CD8-positive, alpha-beta memory T cell (primary cell): ENCODE measurements around the gene PCNX1. TPM values are rescaled to one million over a fixed set of nuclear protein-coding genes. Genes with fewer than 3 reads are reported as not detected.
"Not testable (repeated sequence)": the region's sequence is repeated elsewhere in the genome, so short reads cannot be mapped to it uniquely, and the experiment has no call there.

ENCODE experiments used
- CTCF ChIA-PET: fragments of 350-600 bp; sonication (Branson Sonifier 250); formaldehyde crosslinking; loops from one replicate; lab custom pipeline; 2021; ENCODE audit warnings: antibody characterized with exemption; lab: Charles Lee
- POLR2A ChIA-PET: fragments of 350-600 bp; sonication (Branson Sonifier 250); formaldehyde crosslinking; loops from one replicate; lab custom pipeline; 2021; ENCODE audit warnings: antibody characterized with exemption; lab: Charles Lee
- DNase-seq, 5 donors: peaks; one replicate each; pipeline versions ENCODE4 v3.0.0 to v3.0.0-alpha.2; 2020 to 2022; ENCODE audit warnings: mixed read lengths in 1 of 5
- H3K27ac ChIP-seq: one replicate; pipeline ENCODE4 v1.7.0; 2013; ENCODE audit warnings: low read depth, mild to moderate bottlenecking, low read length, moderate library complexity
- H3K27me3 ChIP-seq: 2 replicates; pipeline ENCODE4 v1.7.0; 2013; ENCODE audit warnings: low read length, mild to moderate bottlenecking; ENCODE audit not compliant: insufficient read depth, poor library complexity, severe bottlenecking
- H3K36me3 ChIP-seq: 2 replicates; pipeline ENCODE4 v1.7.0; 2013; ENCODE audit warnings: mild to moderate bottlenecking, low read length, moderate library complexity; ENCODE audit not compliant: insufficient read depth
- H3K4me1 ChIP-seq: 2 replicates; pipeline ENCODE4 v1.7.0; 2013; ENCODE audit warnings: mild to moderate bottlenecking, low read length, moderate library complexity; ENCODE audit not compliant: insufficient read depth
- H3K4me3 ChIP-seq: 2 replicates; pipeline ENCODE4 v1.7.0; 2013; ENCODE audit warnings: mild to moderate bottlenecking, low read length
- H3K9me3 ChIP-seq: 2 replicates; pipeline ENCODE4 v1.7.0; 2013; ENCODE audit warnings: mild to moderate bottlenecking, low read length
- H3K27ac Mint-ChIP-seq, 8 donors: one replicate each; pipeline ENCODE4 v1.8.0; 2020 to 2021; ENCODE audit warnings: mixed read lengths in 8 of 8, mild to moderate bottlenecking in 6 of 8, inconsistent platforms in 3 of 8, moderate library complexity in 3 of 8
- H3K27me3 Mint-ChIP-seq, 2 donors: one replicate each; pipeline ENCODE4 v1.8.0; 2020 to 2021; ENCODE audit warnings: mixed read lengths in 2 of 2, mild to moderate bottlenecking in 1 of 2, moderate library complexity in 1 of 2
- H3K36me3 Mint-ChIP-seq, 3 donors: one replicate each; pipeline ENCODE4 v1.8.0; 2020 to 2021; ENCODE audit warnings: mixed read lengths in 3 of 3, inconsistent platforms in 1 of 3, mild to moderate bottlenecking in 1 of 3
- H3K4me1 Mint-ChIP-seq, 3 donors: one replicate each; pipeline ENCODE4 v1.8.0; 2020 to 2021; ENCODE audit warnings: mixed read lengths in 3 of 3, inconsistent platforms in 1 of 3, mild to moderate bottlenecking in 1 of 3
- H3K4me3 Mint-ChIP-seq, 7 donors: one replicate each; pipeline ENCODE4 v1.8.0; 2020 to 2021; ENCODE audit warnings: mixed read lengths in 7 of 7, mild to moderate bottlenecking in 6 of 7, moderate library complexity in 4 of 7, inconsistent platforms in 2 of 7
- H3K9me3 Mint-ChIP-seq, 5 donors: one replicate each; pipeline ENCODE4 v1.8.0; 2020 to 2022; ENCODE audit warnings: mixed read lengths in 5 of 5, mild to moderate bottlenecking in 3 of 5, moderate library complexity in 2 of 5, inconsistent platforms in 1 of 5
- polyA plus RNA-seq: library from polyadenylated mRNA; unstranded; fragments of 300-500 nt; fragmentation: Illumina TruSeq; gene quantifications from one replicate; pipeline ENCODE4 v1.2.3, GENCODE V29; 2021
- total RNA-seq, 2 experiments: library from RNA; stranded (reverse); gene quantifications; one replicate each; pipeline ENCODE4 v1.2.3, GENCODE V29; 2021

PCNX1 gene
- total and polyA plus RNA-seq, 3 experiments from 2014 or later = 13.4 to 46.2 (median 37.4) TPM

DNA sequence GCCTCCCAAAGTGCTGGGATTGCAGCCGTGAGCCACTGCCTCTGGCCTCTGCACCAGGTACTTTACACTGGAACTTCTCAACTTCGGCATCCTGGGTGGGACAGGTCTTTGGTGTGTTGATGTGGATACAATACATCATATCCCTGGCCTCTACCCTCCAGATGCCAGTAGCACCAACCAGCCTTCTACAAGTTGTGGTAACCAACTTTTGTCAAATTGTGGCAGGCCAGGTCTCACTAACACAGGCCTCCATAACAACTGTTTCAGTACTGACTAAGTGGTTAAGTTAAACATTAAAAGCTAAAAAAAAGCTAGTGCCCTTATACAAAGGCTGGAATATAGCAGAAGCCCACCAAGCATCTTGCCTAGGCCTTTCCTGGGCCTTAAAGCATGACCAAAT lies 232.9 kb downstream of the PCNX1 start:
- Histone ChIP-seq H3K4me1 (peaks cover 18% of the 10 kb centered on the region), H3K4me3 (no peak overlapping the region)
- DNase-seq = no peak

GRCh38 chr14:71141701-71142374 lies 234.6 kb downstream of the PCNX1 start:
- Mint-ChIP-seq H3K27me3 (peaks cover 0 to 1% of the 10 kb centered on the region in 2 donors), H3K4me3 (peak overlapping the region in 4 of 7 donors; percentile 40 to 61 (median 43)), H3K4me1 (peaks cover 19 to 34% (median 25%) of the 10 kb centered on the region in 3 donors), H3K9me3 (no peaks in the 10 kb centered on the region), H3K27ac (peak overlapping the region; percentile 86 to 98 (median 95)), H3K36me3 (no peaks in the 10 kb centered on the region)
- ChIA-PET POLR2A (interaction anchor here (1.0 kb wide), 1 partner anchor 262 kb away, joined by 4 read pairs; no protein-coding TSS in a partner anchor), CTCF (interaction anchor here (0.7 to 9.8 kb wide), 8 partner anchors 11 to 713 kb away, joined by 3 to 133 read pairs (median 3); no protein-coding TSS in a partner anchor)
- no peak for DNase-seq
- Histone ChIP-seq H3K4me1 (peaks cover 18% of the 10 kb centered on the region), H3K27me3 (no peaks in the 10 kb centered on the region), H3K36me3 (no peaks in the 10 kb centered on the region), H3K4me3 (no peak overlapping the region), H3K9me3 (no peaks in the 10 kb centered on the region), H3K27ac (no peak overlapping the region)

More for the DNA sequence above, 232.9 kb downstream of the PCNX1 start:
- peak overlapping the region in 3 of 8 donors; percentile 2 to 57 (median 17) for H3K27ac Mint-ChIP-seq
- H3K4me1 Mint-ChIP-seq = peaks cover 19 to 34% (median 25%) of the 10 kb centered on the region in 3 donors
- H3K36me3 Mint-ChIP-seq = no peaks in the 10 kb centered on the region
- H3K4me3 Mint-ChIP-seq = no peak overlapping the region
- ChIA-PET POLR2A (no interaction called here), CTCF (interaction anchor here (9.8 kb wide), 1 partner anchor 611 kb away, joined by 133 read pairs; no protein-coding TSS in a partner anchor)
- H3K27ac ChIP-seq = no peak overlapping the region
- H3K9me3 ChIP-seq = no peaks in the 10 kb centered on the region
- H3K27me3 ChIP-seq = no peaks in the 10 kb centered on the region
- no peaks in the 10 kb centered on the region for H3K9me3 Mint-ChIP-seq
- H3K36me3 ChIP-seq = no peaks in the 10 kb centered on the region
- H3K27me3 Mint-ChIP-seq = peaks cover 0 to 1% of the 10 kb centered on the region in 2 donors

- peak overlapping the region; percentile 55 for H3K27ac ChIP-seq
These were observed 235.2 kb downstream of the PCNX1 start for GRCh38 chr14:71142375-71143038.

DNA sequence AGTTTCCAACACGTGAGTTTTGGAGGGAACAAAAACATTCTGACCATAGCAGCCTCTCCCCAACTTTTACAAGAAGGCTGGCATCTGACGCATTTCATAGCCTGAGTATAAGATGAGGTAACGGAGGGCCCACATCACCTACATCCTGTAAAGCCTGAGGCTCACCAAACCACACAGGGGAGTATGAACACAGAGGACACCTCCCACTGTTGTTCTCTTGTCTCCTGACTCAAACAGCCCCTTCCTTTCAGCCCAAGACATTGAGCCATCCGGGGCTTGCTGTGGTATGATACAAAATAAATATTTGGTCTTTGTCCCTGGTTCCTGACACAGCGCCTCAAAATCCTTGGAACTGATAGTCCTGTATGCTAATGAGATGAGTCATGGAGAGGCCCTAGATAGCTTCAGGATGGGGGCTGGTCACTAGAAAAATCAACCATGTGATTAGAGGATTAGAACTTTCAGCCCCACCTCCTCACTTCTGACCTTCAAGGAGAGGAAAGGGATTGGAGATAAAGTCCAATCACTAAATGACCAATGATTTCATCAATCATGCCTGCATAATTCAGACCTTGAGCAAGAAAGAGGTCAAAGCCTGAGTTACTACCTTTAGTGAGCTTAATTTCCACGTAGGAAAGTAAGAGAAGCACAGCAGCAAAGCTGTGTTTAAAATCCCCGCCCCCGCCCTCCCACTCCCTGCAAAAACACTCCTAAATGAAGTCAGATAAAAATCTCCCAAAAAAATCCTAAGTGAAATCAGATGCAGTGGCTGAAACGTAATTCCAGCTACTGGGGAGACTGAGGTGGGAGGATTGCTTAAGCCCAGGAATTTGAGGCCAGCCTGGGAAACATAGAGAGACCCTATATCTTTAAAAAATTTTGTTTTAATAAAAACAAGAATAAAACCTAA lies 236.4 kb downstream of the PCNX1 start:
- Mint-ChIP-seq H3K9me3 (no peaks in the 10 kb centered on the region), H3K27ac (peak overlapping the region; percentile 86 to 98 (median 95)), H3K27me3 (no peaks in the 10 kb centered on the region), H3K36me3 (no peaks in the 10 kb centered on the region), H3K4me1 (peaks cover 21 to 38% (median 28%) of the 10 kb centered on the region in 3 donors), H3K4me3 (peak overlapping the region in 6 of 7 donors; percentile 42 to 76 (median 63))
- Histone ChIP-seq H3K4me1 (peaks cover 18% of the 10 kb centered on the region), H3K36me3 (no peaks in the 10 kb centered on the region), H3K4me3 (no peak overlapping the region), H3K27me3 (no peaks in the 10 kb centered on the region), H3K27ac (peak overlapping the region; percentile 55), H3K9me3 (no peaks in the 10 kb centered on the region)
- CTCF ChIA-PET = interaction anchor here (1.3 to 9.8 kb wide), 4 partner anchors 9 to 711 kb away, joined by 5 to 133 read pairs (median 8); no protein-coding TSS in a partner anchor
- POLR2A ChIA-PET = interaction anchor here (0.7 to 1.0 kb wide), 2 partner anchors 175 to 178 kb away, joined by 5 to 7 read pairs; no protein-coding TSS in a partner anchor
- peak in 4 of 5 donors; percentile 10 to 71 (median 63) for DNase-seq

More at GRCh38 chr14:71142375-71143038, 235.2 kb downstream of the PCNX1 start:
- DNase-seq = peak in 2 of 5 donors; percentile 40 to 61
- no peaks in the 10 kb centered on the region for H3K9me3 Mint-ChIP-seq
- no peaks in the 10 kb centered on the region for H3K9me3 ChIP-seq
- no peaks in the 10 kb centered on the region for H3K27me3 Mint-ChIP-seq
- H3K4me3 Mint-ChIP-seq = peak overlapping the region in 6 of 7 donors; percentile 3 to 76 (median 43)
- no peaks in the 10 kb centered on the region for H3K36me3 Mint-ChIP-seq
- no peaks in the 10 kb centered on the region for H3K36me3 ChIP-seq
- peak overlapping the region; percentile 86 to 98 (median 95) for H3K27ac Mint-ChIP-seq
- H3K4me1 ChIP-seq = peaks cover 18% of the 10 kb centered on the region
- no peaks in the 10 kb centered on the region for H3K27me3 ChIP-seq
- POLR2A ChIA-PET = interaction anchor here (0.7 to 1.0 kb wide), 3 partner anchors 176 to 262 kb away, joined by 4 to 7 read pairs (median 5); no protein-coding TSS in a partner anchor
- CTCF ChIA-PET = interaction anchor here (0.8 to 9.8 kb wide), 5 partner anchors 10 to 712 kb away, joined by 3 to 133 read pairs (median 5); no protein-coding TSS in a partner anchor
- peaks cover 19 to 34% (median 25%) of the 10 kb centered on the region in 3 donors for H3K4me1 Mint-ChIP-seq
- H3K4me3 ChIP-seq = no peak overlapping the region

DNA sequence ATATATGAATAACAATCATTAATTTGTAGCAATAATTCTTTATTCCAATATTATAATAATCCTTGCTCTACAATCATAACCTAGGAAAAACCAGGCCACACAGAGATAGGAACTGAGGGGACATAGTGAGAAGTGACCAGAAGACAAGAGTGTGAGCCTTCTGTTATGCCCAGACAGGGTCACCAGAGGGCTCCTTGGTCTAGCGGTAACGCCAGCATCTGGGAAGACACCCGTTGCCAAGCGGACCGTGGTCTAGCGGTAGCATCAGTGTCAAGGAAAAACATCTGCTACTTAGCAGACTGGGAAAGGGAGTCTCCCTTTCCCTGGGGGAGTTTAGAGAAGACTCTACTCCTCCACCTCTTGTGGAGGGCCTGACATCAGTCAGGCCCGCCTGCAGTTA lies 240.1 kb downstream of the PCNX1 start:
- Mint-ChIP-seq H3K4me1 (peaks cover 22 to 29% (median 28%) of the 10 kb centered on the region in 3 donors), H3K36me3 (peaks cover 0 to 19% (median 6%) of the 10 kb centered on the region in 3 donors), H3K9me3 (peaks cover 8 to 23% (median 16%) of the 10 kb centered on the region in 5 donors)
- H3K27ac Mint-ChIP-seq, H3K9me3 ChIP-seq, H3K4me3 ChIP-seq, POLR2A ChIA-PET, H3K27ac ChIP-seq, H3K27me3 Mint-ChIP-seq, H3K27me3 ChIP-seq, DNase-seq, H3K36me3 ChIP-seq, H3K4me3 Mint-ChIP-seq: not testable (repeated sequence)
- CTCF ChIA-PET = interaction anchor here (1.4 kb wide), 1 partner anchor 13 kb away, joined by 5 read pairs; no protein-coding TSS in a partner anchor
- peaks cover 13% of the 10 kb centered on the region for H3K4me1 ChIP-seq

- Mint-ChIP-seq H3K27me3 (peaks cover 0 to 4% of the 10 kb centered on the region in 2 donors), H3K4me3 (no peak overlapping the region), H3K4me1 (peaks cover 9 to 16% (median 15%) of the 10 kb centered on the region in 3 donors), H3K36me3 (peaks cover 0 to 25% (median 6%) of the 10 kb centered on the region in 3 donors), H3K9me3 (peaks cover 8 to 23% (median 17%) of the 10 kb centered on the region in 5 donors), H3K27ac (peak overlapping the region in 3 of 8 donors; percentile 26 to 62 (median 29))
- ChIA-PET CTCF (no interaction called here), POLR2A (no interaction called here)
- Histone ChIP-seq H3K36me3 (no peaks in the 10 kb centered on the region), H3K4me1 (peaks cover under 1% of the 10 kb centered on the region), H3K9me3 (no peaks in the 10 kb centered on the region), H3K27me3 (no peaks in the 10 kb centered on the region), H3K27ac (no peak overlapping the region), H3K4me3 (no peak overlapping the region)
- no peak for DNase-seq
These were observed 241.4 kb downstream of the PCNX1 start for GRCh38 chr14:71148627-71149026.

DNA sequence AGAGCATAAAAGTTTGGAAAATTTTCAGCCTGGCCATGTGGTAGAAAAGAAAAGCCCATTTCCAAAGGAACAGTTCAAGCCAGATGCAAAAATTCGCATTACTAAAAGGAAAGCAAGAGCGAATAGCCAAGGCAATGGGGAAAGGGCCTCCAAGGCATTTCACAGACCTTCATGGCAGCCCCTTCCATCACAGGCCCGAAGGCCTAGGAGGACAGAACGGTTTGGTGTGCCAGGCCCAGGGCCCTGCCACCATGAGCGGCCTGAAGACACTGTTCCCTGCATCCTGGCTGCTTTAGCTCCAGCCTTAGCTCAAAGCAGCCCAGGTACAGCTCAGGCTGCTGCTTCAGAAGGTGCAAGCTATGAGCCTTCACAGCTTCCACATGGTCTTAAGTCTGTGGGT lies 243.5 kb downstream of the PCNX1 start:
- Histone ChIP-seq H3K9me3 (no peaks in the 10 kb centered on the region), H3K36me3 (no peaks in the 10 kb centered on the region), H3K4me1 (no peaks in the 10 kb centered on the region), H3K27ac (no peak overlapping the region), H3K4me3 (no peak overlapping the region), H3K27me3 (no peaks in the 10 kb centered on the region)
- Mint-ChIP-seq H3K9me3 (peaks cover 8 to 23% (median 17%) of the 10 kb centered on the region in 5 donors), H3K27ac (no peak overlapping the region), H3K27me3 (peaks cover 0 to 4% of the 10 kb centered on the region in 2 donors), H3K36me3 (peaks cover 0 to 33% (median 6%) of the 10 kb centered on the region in 3 donors), H3K4me1 (peaks cover 7 to 15% (median 8%) of the 10 kb centered on the region in 3 donors), H3K4me3 (no peak overlapping the region)
- ChIA-PET POLR2A (no interaction called here), CTCF (interaction anchor here (1.2 kb wide), 1 partner anchor 602 kb away, joined by 3 read pairs; no protein-coding TSS in a partner anchor)
- no peak for DNase-seq
